ENCODE results near the gene MIPEP. TPM values are rescaled to one million over a fixed set of nuclear protein-coding genes. Genes with fewer than 3 reads are reported as not detected.

Gene MIPEP
- total RNA-seq, 3 donors from 2014 or later, result 11.0 to 23.0 (median 20.0) TPM

DNA sequence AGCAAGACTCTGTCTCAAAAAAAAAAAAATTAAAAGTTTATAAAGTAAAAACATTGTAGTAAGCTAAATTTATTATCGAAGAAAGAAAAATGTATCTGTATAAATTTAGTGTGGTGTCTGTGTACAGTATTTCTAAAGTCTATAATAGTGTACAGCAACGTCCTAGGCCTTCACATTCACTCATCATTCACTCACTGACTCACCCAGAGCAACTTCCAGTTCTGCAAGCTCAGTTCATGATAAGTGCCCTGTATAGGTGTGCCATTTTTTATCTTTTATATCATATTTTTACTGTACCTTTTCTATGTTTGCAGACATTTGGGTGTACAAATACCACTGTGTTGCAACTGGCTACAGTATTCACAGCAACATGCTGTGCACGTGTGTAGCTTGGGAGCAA lies 200.9 kb downstream of the MIPEP start:
- H3K27me3 ChIP-seq, result no peaks in the 10 kb centered on the region
- H3K27ac ChIP-seq, result no peak overlapping the region
- H3K4me1 ChIP-seq, result no peaks in the 10 kb centered on the region
- TF ChIP-seq, protein P1, sequence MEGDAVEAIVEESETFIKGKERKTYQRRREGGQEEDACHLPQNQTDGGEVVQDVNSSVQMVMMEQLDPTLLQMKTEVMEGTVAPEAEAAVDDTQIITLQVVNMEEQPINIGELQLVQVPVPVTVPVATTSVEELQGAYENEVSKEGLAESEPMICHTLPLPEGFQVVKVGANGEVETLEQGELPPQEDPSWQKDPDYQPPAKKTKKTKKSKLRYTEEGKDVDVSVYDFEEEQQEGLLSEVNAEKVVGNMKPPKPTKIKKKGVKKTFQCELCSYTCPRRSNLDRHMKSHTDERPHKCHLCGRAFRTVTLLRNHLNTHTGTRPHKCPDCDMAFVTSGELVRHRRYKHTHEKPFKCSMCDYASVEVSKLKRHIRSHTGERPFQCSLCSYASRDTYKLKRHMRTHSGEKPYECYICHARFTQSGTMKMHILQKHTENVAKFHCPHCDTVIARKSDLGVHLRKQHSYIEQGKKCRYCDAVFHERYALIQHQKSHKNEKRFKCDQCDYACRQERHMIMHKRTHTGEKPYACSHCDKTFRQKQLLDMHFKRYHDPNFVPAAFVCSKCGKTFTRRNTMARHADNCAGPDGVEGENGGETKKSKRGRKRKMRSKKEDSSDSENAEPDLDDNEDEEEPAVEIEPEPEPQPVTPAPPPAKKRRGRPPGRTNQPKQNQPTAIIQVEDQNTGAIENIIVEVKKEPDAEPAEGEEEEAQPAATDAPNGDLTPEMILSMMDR (IDR thresholded peaks at IDR 0.05), result no peak
- intact Hi-C loops (cut with DNase I; ENCODE audit: low total_unique reads), result no loop called here
- no peaks in the 10 kb centered on the region for H3K36me3 ChIP-seq
- H3K9me3 ChIP-seq, result peaks cover 0 to 14% of the 10 kb centered on the region in 2 donors
- no peak overlapping the region for H3K4me3 ChIP-seq
- DNase-seq (ENCODE audit: low spot score in 2 of 2), result no peak

DNA sequence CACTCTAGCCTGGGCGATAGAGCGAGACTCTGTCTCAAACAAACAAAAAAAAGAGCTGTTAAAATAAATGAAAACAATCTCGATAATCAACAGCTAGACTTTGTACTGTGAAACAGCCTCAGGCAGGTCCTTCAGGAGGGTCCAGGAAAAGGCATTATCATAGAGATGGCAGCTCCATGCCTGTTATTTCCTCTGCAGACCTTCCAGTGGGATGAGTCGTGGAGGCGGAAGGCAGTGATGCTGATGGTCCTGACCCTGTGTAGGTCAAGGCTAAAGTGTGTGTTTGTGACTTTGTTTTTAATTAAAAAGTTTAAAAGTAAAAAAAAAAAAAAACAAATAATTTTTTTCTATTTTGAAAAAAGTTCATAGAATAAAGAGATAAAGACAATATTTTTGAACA lies 201.6 kb downstream of the MIPEP start:
- Histone ChIP-seq H3K27me3 (no peaks in the 10 kb centered on the region), H3K4me1 (no peaks in the 10 kb centered on the region), H3K27ac (no peak overlapping the region), H3K9me3 (peaks cover 0 to 14% of the 10 kb centered on the region in 2 donors), H3K4me3 (no peak overlapping the region), H3K36me3 (no peaks in the 10 kb centered on the region)
- no peak for DNase-seq (ENCODE audit: low spot score in 2 of 2)
- TF ChIP-seq POLR2AphosphoS5 (IDR thresholded peaks at IDR 0.05) (no peak), POLR2A (IDR thresholded peaks at IDR 0.05) (no peak)
- TF ChIP-seq, protein P1 (IDR thresholded peaks at IDR 0.05), result no peak
- intact Hi-C loops (cut with DNase I; ENCODE audit: low total_unique reads), result no loop called here

DNA sequence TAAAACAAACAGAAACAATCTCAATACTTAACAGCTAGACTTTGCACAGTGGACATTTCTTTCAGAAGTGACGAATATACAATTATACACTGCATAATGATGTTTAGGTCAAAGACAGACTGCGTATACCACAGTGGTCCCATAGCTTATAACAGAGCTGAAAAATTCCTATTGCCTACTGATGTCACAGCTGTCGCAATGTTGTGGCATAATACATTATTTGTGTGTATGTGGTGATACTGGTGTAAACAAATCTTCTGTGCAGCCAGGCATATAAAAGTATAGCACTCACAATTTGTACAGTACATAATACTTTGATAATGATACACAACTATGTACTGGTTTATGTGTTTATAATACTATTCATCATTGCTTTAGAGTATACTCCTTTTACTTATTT lies 202.3 kb downstream of the MIPEP start:
- no peak for DNase-seq (ENCODE audit: low spot score in 2 of 2)
- Histone ChIP-seq H3K4me3 (no peak overlapping the region), H3K9me3 (peaks cover 0 to 14% of the 10 kb centered on the region in 2 donors), H3K27ac (no peak overlapping the region), H3K36me3 (no peaks in the 10 kb centered on the region), H3K4me1 (no peaks in the 10 kb centered on the region), H3K27me3 (no peaks in the 10 kb centered on the region)
- intact Hi-C loops (cut with DNase I; ENCODE audit: low total_unique reads), result no loop called here
- no peak for TF ChIP-seq POLR2A (IDR thresholded peaks at IDR 0.05)
- TF ChIP-seq, protein P1 (IDR thresholded peaks at IDR 0.05), result no peak
- no peak for TF ChIP-seq POLR2AphosphoS5 (IDR thresholded peaks at IDR 0.05)

DNA sequence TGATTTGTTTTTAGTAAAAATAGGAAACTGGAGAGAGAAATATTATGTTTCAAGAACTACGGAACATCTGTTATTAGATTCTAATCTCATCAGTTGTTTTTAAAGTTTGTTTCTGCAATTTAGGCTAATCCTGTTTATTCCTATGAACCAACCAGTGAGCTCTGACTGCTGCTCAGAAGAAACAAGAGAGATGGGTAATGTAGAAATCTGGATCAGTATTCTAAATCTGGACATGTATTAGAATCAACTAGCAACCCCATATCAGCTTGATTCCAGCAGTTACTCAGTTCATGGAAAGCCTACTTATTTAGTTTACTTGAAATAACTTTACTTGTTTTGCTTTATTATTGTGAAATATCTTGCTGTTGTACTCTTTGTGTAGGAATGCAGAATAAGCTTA lies 203.8 kb downstream of the MIPEP start:
- no peaks in the 10 kb centered on the region for H3K27me3 ChIP-seq
- no peaks in the 10 kb centered on the region for H3K36me3 ChIP-seq
- H3K9me3 ChIP-seq, result peaks cover 0 to 14% of the 10 kb centered on the region in 2 donors
- intact Hi-C loops (cut with DNase I; ENCODE audit: low total_unique reads), result loop anchor here (1.0 kb wide), 1 partner anchor 15 kb away; no protein-coding TSS in a partner anchor
- no peak for DNase-seq (ENCODE audit: low spot score in 2 of 2)
- H3K27ac ChIP-seq, result no peak overlapping the region
- TF ChIP-seq POLR2A (IDR thresholded peaks at IDR 0.05), result no peak
- no peak for TF ChIP-seq POLR2AphosphoS5 (IDR thresholded peaks at IDR 0.05)
- TF ChIP-seq, protein P1 (IDR thresholded peaks at IDR 0.05), result no peak
- no peaks in the 10 kb centered on the region for H3K4me1 ChIP-seq
- no peak overlapping the region for H3K4me3 ChIP-seq

DNA sequence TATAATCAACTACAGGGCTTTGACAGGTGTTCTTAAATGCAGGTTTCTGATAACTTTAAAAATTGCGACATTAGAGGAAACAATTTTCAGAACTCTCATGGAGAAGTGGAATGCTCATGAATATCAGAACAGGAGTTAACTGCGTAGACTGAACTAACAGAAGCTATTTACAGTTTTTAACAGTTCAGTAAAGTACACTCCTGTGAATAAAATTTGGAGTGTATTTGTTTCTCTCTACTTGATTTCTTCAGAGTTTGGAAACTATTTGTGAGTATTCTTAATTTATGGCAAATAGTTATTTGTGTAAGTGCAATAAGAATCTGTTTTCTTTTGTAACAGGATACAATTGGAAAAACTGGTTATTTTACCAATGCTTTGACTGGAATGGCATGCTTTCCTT lies 204.6 kb downstream of the MIPEP start:
- intact Hi-C loops (cut with DNase I; ENCODE audit: low total_unique reads), result loop anchor here (1.0 kb wide), 1 partner anchor 16 kb away; no protein-coding TSS in a partner anchor
- Histone ChIP-seq H3K36me3 (no peaks in the 10 kb centered on the region), H3K9me3 (peaks cover 0 to 14% of the 10 kb centered on the region in 2 donors), H3K27me3 (no peaks in the 10 kb centered on the region), H3K4me3 (no peak overlapping the region), H3K4me1 (no peaks in the 10 kb centered on the region), H3K27ac (no peak overlapping the region)
- TF ChIP-seq POLR2AphosphoS5 (IDR thresholded peaks at IDR 0.05) (no peak), POLR2A (IDR thresholded peaks at IDR 0.05) (no peak)
- TF ChIP-seq, protein P1 (IDR thresholded peaks at IDR 0.05), result no peak
- DNase-seq (ENCODE audit: low spot score in 2 of 2), result no peak

Measured in breast epithelium (tissue), 4 donors.